ENCODE data around the gene FARP2. TPM values are rescaled to one million over a fixed set of nuclear protein-coding genes. Genes with fewer than 3 reads are reported as not detected.
"Not testable (repeated sequence)": the region's sequence is repeated elsewhere in the genome, so short reads cannot be mapped to it uniquely, and the experiment has no call there.

FARP2 gene
- total RNA-seq, 5 donors from 2014 or later (not counting 1 experiment from before 2014, with no cell fraction given), result 15.8 to 27.5 (median 18.5) TPM

GRCh38 chr2:241372361-241372992 lies 16.4 kb downstream of the FARP2 start:
- POLR2A ChIA-PET, result no interaction called here
- H3K4me3 Mint-ChIP-seq, result no peak overlapping the region

GRCh38 chr2:241373446-241373845 lies 17.4 kb downstream of the FARP2 start:
- WGBS (ENCODE audit: insufficient coverage), result 82% methylated on average over 2 of the region's 3 CpGs
- peaks cover 25% of the 10 kb centered on the region for H3K36me3 Mint-ChIP-seq
- CTCF ChIA-PET, result no interaction called here
- no peak overlapping the region for H3K27ac Mint-ChIP-seq
- H3K4me3 Mint-ChIP-seq, result no peak overlapping the region
- H3K36me3 ChIP-seq (ENCODE audit: control insufficient read depth in 2 of 2, extremely low read depth in 1 of 2, insufficient read depth in 1 of 2, low read length in 1 of 2), result peaks cover 3 to 7% of the 10 kb centered on the region in 2 donors
- H3K9me3 Mint-ChIP-seq, result no peaks in the 10 kb centered on the region
- no peaks in the 10 kb centered on the region for H3K27me3 Mint-ChIP-seq
- H3K27me3 ChIP-seq (replicated peaks in 1 of 2; ENCODE audit: control insufficient read depth in 2 of 2, extremely low read depth in 1 of 2, insufficient read depth in 2 of 2, low read length in 1 of 2), result no peaks in the 10 kb centered on the region
- no peak overlapping the region for H3K4me3 ChIP-seq (ENCODE audit: control insufficient read depth in 1 of 2, extremely low read depth in 1 of 2, low read length in 1 of 2)
- H3K9me3 ChIP-seq, result no peaks in the 10 kb centered on the region
- DNase-seq (no peak), ATAC-seq (replicated peaks in 1 of 4) (no peak)
- H3K27ac ChIP-seq (ENCODE audit: low read length), result no peak overlapping the region
- POLR2A ChIA-PET, result no interaction called here
- H3K4me1 Mint-ChIP-seq, result no peaks in the 10 kb centered on the region
- H3K4me1 ChIP-seq (ENCODE audit: control insufficient read depth in 1 of 2, extremely low read depth in 1 of 2, insufficient read depth in 2 of 2, low read length in 2 of 2), result no peaks in the 10 kb centered on the region

More at GRCh38 chr2:241372361-241372992, 16.4 kb downstream of the FARP2 start:
- no peak overlapping the region for H3K27ac Mint-ChIP-seq
- peaks cover 3 to 7% of the 10 kb centered on the region in 2 donors for H3K36me3 ChIP-seq (ENCODE audit: control insufficient read depth in 2 of 2, extremely low read depth in 1 of 2, insufficient read depth in 1 of 2, low read length in 1 of 2)
- no peaks in the 10 kb centered on the region for H3K4me1 ChIP-seq (ENCODE audit: control insufficient read depth in 1 of 2, extremely low read depth in 1 of 2, insufficient read depth in 2 of 2, low read length in 2 of 2)
- no peaks in the 10 kb centered on the region for H3K9me3 Mint-ChIP-seq
- DNase-seq (no peak), ATAC-seq (replicated peaks in 1 of 4) (no peak)
- H3K4me1 Mint-ChIP-seq, result no peaks in the 10 kb centered on the region
- no peak overlapping the region for H3K27ac ChIP-seq (ENCODE audit: low read length)
- H3K27me3 ChIP-seq (replicated peaks in 1 of 2; ENCODE audit: control insufficient read depth in 2 of 2, extremely low read depth in 1 of 2, insufficient read depth in 2 of 2, low read length in 1 of 2), result no peaks in the 10 kb centered on the region
- H3K36me3 Mint-ChIP-seq, result peaks cover 25% of the 10 kb centered on the region
- 89% methylated on average over 6 of the region's 11 CpGs for WGBS (ENCODE audit: insufficient coverage)
- no peaks in the 10 kb centered on the region for H3K27me3 Mint-ChIP-seq
- no peak overlapping the region for H3K4me3 ChIP-seq (ENCODE audit: control insufficient read depth in 1 of 2, extremely low read depth in 1 of 2, low read length in 1 of 2)
- CTCF ChIA-PET, result no interaction called here
- no peaks in the 10 kb centered on the region for H3K9me3 ChIP-seq

GRCh38 chr2:241373906-241374305 lies 17.8 kb downstream of the FARP2 start:
- H3K27me3 ChIP-seq (replicated peaks in 1 of 2; ENCODE audit: control insufficient read depth in 2 of 2, extremely low read depth in 1 of 2, insufficient read depth in 2 of 2, low read length in 1 of 2); H3K4me3 ChIP-seq (ENCODE audit: control insufficient read depth in 1 of 2, extremely low read depth in 1 of 2, low read length in 1 of 2); H3K27me3 Mint-ChIP-seq; H3K36me3 ChIP-seq (ENCODE audit: control insufficient read depth in 2 of 2, extremely low read depth in 1 of 2, insufficient read depth in 1 of 2, low read length in 1 of 2); H3K4me1 ChIP-seq (ENCODE audit: control insufficient read depth in 1 of 2, extremely low read depth in 1 of 2, insufficient read depth in 2 of 2, low read length in 2 of 2); H3K4me3 Mint-ChIP-seq; CTCF ChIA-PET; DNase-seq; H3K9me3 Mint-ChIP-seq; H3K4me1 Mint-ChIP-seq; H3K27ac Mint-ChIP-seq; POLR2A ChIA-PET; H3K9me3 ChIP-seq; H3K27ac ChIP-seq (ENCODE audit: low read length); ATAC-seq (replicated peaks in 1 of 4): not testable (repeated sequence)
- peaks cover 23% of the 10 kb centered on the region for H3K36me3 Mint-ChIP-seq
- whole genome bisulfite sequencing (ENCODE audit: insufficient coverage), result 100% methylated on average over 2 of the region's 6 CpGs

- WGBS (ENCODE audit: insufficient coverage), result no CpG with 5 or more reads among the region's 1 CpG
- no peak overlapping the region for H3K4me3 Mint-ChIP-seq
- no peaks in the 10 kb centered on the region for H3K9me3 Mint-ChIP-seq
- H3K36me3 ChIP-seq (ENCODE audit: control insufficient read depth in 2 of 2, extremely low read depth in 1 of 2, insufficient read depth in 1 of 2, low read length in 1 of 2), result peaks cover 3 to 7% of the 10 kb centered on the region in 2 donors
- no peaks in the 10 kb centered on the region for H3K9me3 ChIP-seq
- ChIA-PET CTCF (no interaction called here), POLR2A (interaction anchor here in 1 of 2 donors (0.8 kb wide), 1 partner anchor 129 kb away, joined by 3 read pairs; no protein-coding TSS in a partner anchor)
- no peaks in the 10 kb centered on the region for H3K27me3 ChIP-seq (replicated peaks in 1 of 2; ENCODE audit: control insufficient read depth in 2 of 2, extremely low read depth in 1 of 2, insufficient read depth in 2 of 2, low read length in 1 of 2)
- DNase-seq, result no peak
- peaks cover 29% of the 10 kb centered on the region for H3K36me3 Mint-ChIP-seq
- no peak overlapping the region for H3K4me3 ChIP-seq (ENCODE audit: control insufficient read depth in 1 of 2, extremely low read depth in 1 of 2, low read length in 1 of 2)
- no peak overlapping the region for H3K27ac Mint-ChIP-seq
- H3K4me1 Mint-ChIP-seq, result no peaks in the 10 kb centered on the region
- H3K27ac ChIP-seq (ENCODE audit: low read length), result no peak overlapping the region
- no peaks in the 10 kb centered on the region for H3K27me3 Mint-ChIP-seq
- ATAC-seq (replicated peaks in 1 of 4), result no peak
- H3K4me1 ChIP-seq (ENCODE audit: control insufficient read depth in 1 of 2, extremely low read depth in 1 of 2, insufficient read depth in 2 of 2, low read length in 2 of 2), result no peaks in the 10 kb centered on the region
Observed at GRCh38 chr2:241375300-241375699, 19.2 kb downstream of the FARP2 start.

GRCh38 chr2:241376808-241377207 lies 20.7 kb downstream of the FARP2 start:
- Mint-ChIP-seq H3K4me1 (no peaks in the 10 kb centered on the region), H3K9me3 (no peaks in the 10 kb centered on the region), H3K4me3 (no peak overlapping the region), H3K36me3 (peaks cover 32% of the 10 kb centered on the region), H3K27me3 (no peaks in the 10 kb centered on the region), H3K27ac (no peak overlapping the region)
- ATAC-seq (replicated peaks in 1 of 4), result no peak
- DNase-seq, result no peak
- ChIA-PET POLR2A (no interaction called here), CTCF (interaction anchor here (0.5 to 0.7 kb wide), 2 partner anchors 100 to 175 kb away, joined by 3 read pairs; no protein-coding TSS in a partner anchor)
- no peak overlapping the region for H3K4me3 ChIP-seq (ENCODE audit: control insufficient read depth in 1 of 2, extremely low read depth in 1 of 2, low read length in 1 of 2)
- no peaks in the 10 kb centered on the region for H3K4me1 ChIP-seq (ENCODE audit: control insufficient read depth in 1 of 2, extremely low read depth in 1 of 2, insufficient read depth in 2 of 2, low read length in 2 of 2)
- WGBS (ENCODE audit: insufficient coverage), result no CpG with 5 or more reads among the region's 2 CpGs
- H3K36me3 ChIP-seq (ENCODE audit: control insufficient read depth in 2 of 2, extremely low read depth in 1 of 2, insufficient read depth in 1 of 2, low read length in 1 of 2), result peaks cover 3 to 7% of the 10 kb centered on the region in 2 donors
- no peaks in the 10 kb centered on the region for H3K9me3 ChIP-seq
- H3K27me3 ChIP-seq (replicated peaks in 1 of 2; ENCODE audit: control insufficient read depth in 2 of 2, extremely low read depth in 1 of 2, insufficient read depth in 2 of 2, low read length in 1 of 2), result no peaks in the 10 kb centered on the region
- H3K27ac ChIP-seq (ENCODE audit: low read length), result no peak overlapping the region

GRCh38 chr2:241378816-241379215 lies 22.7 kb downstream of the FARP2 start:
- no peak for ATAC-seq (replicated peaks in 1 of 4)
- Mint-ChIP-seq H3K27ac (no peak overlapping the region), H3K9me3 (no peaks in the 10 kb centered on the region), H3K27me3 (no peaks in the 10 kb centered on the region), H3K36me3 (peaks cover 45% of the 10 kb centered on the region), H3K4me3 (no peak overlapping the region), H3K4me1 (peaks cover 0 to 3% (median 0%) of the 10 kb centered on the region in 3 donors)
- Histone ChIP-seq H3K27ac (ENCODE audit: low read length) (no peak overlapping the region), H3K9me3 (no peaks in the 10 kb centered on the region), H3K36me3 (ENCODE audit: control insufficient read depth in 2 of 2, extremely low read depth in 1 of 2, insufficient read depth in 1 of 2, low read length in 1 of 2) (peaks cover 3 to 7% of the 10 kb centered on the region in 2 donors), H3K27me3 (replicated peaks in 1 of 2; ENCODE audit: control insufficient read depth in 2 of 2, extremely low read depth in 1 of 2, insufficient read depth in 2 of 2, low read length in 1 of 2) (no peaks in the 10 kb centered on the region), H3K4me1 (ENCODE audit: control insufficient read depth in 1 of 2, extremely low read depth in 1 of 2, insufficient read depth in 2 of 2, low read length in 2 of 2) (no peaks in the 10 kb centered on the region), H3K4me3 (ENCODE audit: control insufficient read depth in 1 of 2, extremely low read depth in 1 of 2, low read length in 1 of 2) (no peak overlapping the region)
- CTCF ChIA-PET, result no interaction called here
- no peak for DNase-seq
- POLR2A ChIA-PET, result interaction anchor here in 1 of 2 donors (1.3 kb wide), 1 partner anchor 13 kb away, joined by 3 read pairs; no protein-coding TSS in a partner anchor
- WGBS (ENCODE audit: insufficient coverage), result no CpG with 5 or more reads among the region's 2 CpGs

Data from T-cell (primary cell).